Hepatocyte (in vitro differentiated cells): Measurements from ENCODE around the gene MTF2.

Source experiments
- CTCF ChIP-seq: fragments of 200-600 bp; sonication (generic); IDR thresholded peaks from 2 replicates; pipeline ENCODE4 v1.5.1; 2016; ENCODE audit warnings: antibody characterized with exemption, mild to moderate bottlenecking; ENCODE audit not compliant: poor library complexity
- EZH2 ChIP-seq: fragments of 200-600 bp; sonication (generic); IDR thresholded peaks from 2 replicates; pipeline ENCODE4 v1.6.1; 2016; ENCODE audit warnings: antibody characterized with exemption, mild to moderate bottlenecking, borderline replicate concordance

- no peak for TF ChIP-seq CTCF
- no peak for TF ChIP-seq EZH2
Observed at GRCh38 chr1:93083979-93084378, 4.9 kb downstream of the MTF2 start.
